HG03159 (cell line): ENCODE data around the gene DCX.

Source experiments
- ATAC-seq: cut with Tn5 transposase; IDR thresholded peaks from one replicate; pipeline ENCODE4 v1.9.1; 2021; ENCODE audit warnings: mild to moderate bottlenecking, moderate library complexity; ENCODE audit not compliant: unreplicated experiment

DCX gene

GRCh38 chrX:111319451-111319850 is 92.5 kb downstream of the DCX start:
- ATAC-seq = no peak

GRCh38 chrX:111318901-111319300 is 93.1 kb downstream of the DCX start:
- ATAC-seq = no peak

DNA sequence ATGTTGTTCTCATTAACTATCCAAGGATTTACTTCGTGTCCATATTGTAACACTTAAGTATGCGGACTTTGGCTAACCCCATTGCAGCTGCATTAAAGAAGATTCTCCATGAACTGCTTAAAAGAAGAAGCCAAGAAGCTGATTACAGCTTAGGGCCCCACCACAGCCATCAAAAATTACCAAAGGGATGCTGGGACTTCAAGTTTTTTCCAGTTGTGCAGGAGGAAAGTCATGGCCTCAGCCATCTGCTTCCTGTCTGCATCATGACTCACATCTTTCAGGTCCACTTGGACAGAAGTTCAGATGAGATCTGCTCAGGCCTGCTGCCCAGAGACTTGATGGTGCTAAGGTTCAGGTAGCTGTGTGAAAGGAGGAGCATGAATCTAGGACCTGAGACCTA is 102.9 kb downstream of the DCX start:
- ATAC-seq = no peak

DNA sequence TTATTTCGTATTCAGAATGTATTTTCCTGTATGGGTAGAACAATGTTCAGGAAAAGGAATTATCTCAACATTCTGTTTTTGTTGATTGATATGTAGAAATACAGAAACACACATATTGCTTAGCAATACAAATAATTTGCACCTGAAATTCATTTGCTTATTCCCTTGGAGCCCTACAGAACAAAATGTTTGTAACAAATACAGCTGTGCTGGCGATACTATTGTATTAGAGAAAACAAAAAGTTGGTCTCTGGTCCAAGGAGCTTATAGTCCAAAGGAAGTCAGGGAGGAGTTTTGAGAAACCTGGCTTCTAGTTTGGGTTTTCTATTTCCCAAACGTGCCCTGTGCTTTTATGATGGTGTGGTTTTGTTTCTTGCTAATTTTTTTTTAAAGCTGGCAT is 104.0 kb downstream of the DCX start:
- ATAC-seq = no peak

GRCh38 chrX:111302284-111302683 is 109.7 kb downstream of the DCX start:
- no peak for ATAC-seq

DNA sequence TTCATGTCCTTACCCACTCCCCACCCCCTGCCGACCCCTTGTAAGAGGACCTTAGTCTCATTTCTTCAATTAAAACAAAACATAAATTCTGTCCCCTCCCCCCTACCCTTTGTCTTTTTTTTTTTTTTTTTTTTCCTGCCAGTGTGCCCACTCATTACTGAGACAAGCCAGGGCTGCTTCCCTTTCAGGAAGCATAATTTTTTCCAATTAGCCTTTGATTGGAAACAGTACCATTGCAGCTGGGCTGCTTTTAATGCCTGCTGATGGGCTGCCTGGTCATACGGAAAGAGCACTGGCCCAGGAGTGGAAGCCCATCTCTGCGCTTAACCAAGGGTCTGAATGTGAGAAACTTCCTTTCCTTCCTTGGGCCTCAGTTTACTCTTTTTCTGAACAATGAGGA is 123.2 kb downstream of the DCX start:
- no peak for ATAC-seq

GRCh38 chrX:111284631-111285293 is 127.2 kb downstream of the DCX start:
- ATAC-seq = no peak

GRCh38 chrX:111283446-111283845 is 128.5 kb downstream of the DCX start:
- no peak for ATAC-seq

- no peak for ATAC-seq
Observed at GRCh38 chrX:111282991-111283390, 129.0 kb downstream of the DCX start.

DNA sequence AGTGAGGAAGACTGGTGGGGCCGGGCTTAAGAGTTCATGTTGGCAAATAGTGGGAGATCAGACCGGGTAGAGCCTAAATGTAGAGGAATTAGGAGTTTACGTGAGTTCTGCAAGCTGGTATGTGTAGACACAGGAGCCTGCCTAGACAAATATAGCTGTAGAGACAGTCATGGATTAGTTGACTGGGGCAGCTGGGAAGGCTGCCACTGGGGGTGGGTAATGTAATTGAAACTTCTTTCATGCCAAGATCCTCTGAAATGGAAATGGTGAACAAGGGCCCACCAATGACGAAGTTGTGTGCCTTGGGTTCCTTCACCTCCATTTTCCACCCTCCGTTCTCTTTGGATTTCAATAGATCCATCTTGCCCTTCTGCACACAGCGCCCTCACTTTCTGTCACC is 129.9 kb downstream of the DCX start:
- no peak for ATAC-seq

DNA sequence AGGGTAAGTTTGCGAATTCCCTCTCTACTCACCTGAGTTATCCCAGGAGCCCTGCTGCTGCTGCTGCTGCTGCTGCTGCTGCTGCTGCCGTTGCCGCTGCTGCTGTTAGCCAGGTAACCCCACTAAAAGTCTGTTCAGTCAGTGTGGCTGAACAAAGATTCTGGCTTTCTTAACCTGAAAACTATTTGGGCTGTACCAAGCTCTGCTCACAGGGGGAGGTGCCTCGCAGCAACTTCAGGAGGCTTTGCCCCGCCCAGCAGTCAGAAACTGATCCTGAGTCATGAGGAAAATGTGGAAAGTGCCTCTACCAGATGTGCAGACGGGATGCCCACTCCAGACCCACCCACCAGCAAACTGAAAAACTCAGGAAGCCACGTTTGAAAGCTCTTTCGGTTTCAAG is 141.7 kb downstream of the DCX start, which contains the start of gene CAPN6:
TSS of gene CAPN6 (minus strand) at position 145 of the 400 bp plus-strand sequence. CDS start 6,547 bp downstream, outside the sequence.
- ATAC-seq = no peak

DNA sequence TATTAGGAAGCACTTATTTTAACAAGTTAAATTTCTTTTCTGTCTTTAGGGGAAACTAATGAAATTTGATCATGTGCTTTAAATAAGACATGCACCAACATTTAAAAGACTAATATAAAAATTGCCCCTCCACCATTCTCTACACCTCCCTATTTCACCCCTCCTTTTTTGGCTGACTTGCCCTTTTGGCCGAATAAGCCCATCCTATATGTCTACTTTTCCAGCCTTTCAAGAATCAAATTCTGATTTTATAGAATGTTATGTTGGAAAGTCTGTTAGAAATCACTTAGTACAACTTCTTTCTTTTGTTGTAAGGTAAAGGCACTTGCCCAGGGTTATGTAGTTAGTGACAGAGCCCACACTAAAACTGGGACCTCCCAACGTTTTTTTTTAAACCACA is 143.5 kb downstream of the DCX start:
- no peak for ATAC-seq

DNA sequence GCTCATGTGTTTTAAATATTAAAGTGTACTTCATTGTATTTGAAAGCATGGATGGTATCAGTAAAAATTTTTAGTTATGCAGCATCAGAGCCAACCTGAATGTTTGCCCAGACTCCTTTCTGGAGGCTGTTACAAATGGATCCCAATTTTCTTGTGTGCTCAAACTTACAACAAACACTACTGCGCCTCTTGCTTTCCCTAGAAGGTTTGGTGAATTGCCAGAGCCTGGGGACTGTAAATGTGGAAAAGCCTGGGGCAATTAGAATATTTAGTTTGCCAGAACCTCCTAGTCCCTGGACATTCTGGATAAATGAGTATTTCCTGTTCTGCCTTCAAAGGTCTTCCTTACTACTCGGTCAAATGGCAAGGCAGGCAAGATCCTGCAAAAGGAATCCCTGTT is 146.5 kb downstream of the DCX start:
- ATAC-seq = no peak

DNA sequence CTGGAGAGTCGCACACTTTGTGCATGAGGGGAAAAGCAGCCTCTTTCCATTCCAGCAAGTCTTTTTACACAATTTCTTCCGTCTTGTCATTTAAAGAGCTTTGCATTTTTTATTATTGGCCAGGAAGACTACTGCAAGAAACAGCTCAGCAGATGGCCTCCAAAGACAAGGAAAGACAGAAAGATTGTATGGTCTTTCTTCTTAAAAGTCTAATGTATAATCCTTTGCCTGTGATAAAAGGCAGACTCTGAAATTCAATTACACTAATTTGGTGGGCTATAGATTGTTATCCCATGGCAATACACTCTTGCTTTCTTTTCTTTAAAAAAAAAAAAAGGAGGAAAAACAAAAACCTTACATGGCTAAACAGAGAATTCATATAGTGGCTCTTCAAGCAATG is 147.6 kb downstream of the DCX start:
- ATAC-seq = no peak

DNA sequence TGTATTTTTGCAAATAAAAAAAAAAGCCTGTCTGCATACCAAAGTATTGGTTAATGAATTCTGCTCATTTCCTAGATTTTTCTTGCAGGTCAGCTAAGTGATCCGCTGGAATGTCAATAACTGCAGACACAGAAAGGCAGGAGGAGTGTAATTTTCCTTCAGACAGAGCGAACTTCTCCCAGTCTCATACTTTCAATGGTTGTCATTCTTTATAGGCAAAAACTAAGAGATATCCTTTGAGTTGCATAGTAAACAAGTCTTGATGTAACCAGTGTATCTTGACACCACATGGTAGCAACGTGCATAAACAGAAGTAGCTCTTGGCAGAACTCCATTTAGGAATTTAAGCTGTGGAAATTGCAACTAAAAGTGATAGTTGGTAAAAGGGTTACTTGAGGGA is 149.9 kb downstream of the DCX start:
- no peak for ATAC-seq

DNA sequence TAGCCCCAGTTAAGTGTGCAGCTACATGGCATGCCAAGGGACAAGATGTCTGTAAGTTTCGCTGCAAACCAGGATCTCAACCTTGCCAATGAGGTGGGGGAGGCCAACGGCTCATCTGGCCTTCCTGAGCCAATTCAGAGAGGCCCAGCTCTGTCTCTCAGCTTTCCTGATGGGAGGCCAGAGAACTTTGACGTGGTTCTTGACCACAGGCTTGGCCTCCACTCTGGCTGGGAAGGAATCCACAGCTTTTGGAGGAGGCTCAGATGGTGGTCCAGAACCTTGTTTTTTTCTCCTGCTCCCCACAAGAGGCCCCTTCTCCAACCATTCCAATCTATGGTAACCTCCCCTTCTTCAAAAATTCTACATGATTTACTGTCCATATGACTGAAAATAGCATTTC is 151.5 kb downstream of the DCX start:
- ATAC-seq = no peak

DNA sequence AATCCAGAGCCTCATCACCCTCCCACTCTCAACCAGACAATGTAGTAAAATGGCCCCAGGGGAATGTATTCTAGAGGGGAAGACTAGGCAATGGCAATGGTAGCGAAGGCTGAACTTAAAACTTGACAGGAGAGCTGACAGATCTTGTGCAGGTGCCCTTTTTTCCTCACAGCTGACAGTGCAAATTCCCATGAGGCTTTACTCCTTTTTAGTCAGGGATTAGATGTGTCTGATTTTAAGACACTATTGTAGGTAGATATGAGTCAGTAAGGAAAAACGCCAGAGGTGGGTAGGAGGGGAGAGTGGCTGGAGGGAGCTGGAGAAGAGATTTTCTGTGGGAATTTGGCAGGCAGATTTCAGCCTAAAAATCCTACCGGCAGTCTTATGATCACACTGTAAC is 152.4 kb downstream of the DCX start:
- no peak for ATAC-seq

DNA sequence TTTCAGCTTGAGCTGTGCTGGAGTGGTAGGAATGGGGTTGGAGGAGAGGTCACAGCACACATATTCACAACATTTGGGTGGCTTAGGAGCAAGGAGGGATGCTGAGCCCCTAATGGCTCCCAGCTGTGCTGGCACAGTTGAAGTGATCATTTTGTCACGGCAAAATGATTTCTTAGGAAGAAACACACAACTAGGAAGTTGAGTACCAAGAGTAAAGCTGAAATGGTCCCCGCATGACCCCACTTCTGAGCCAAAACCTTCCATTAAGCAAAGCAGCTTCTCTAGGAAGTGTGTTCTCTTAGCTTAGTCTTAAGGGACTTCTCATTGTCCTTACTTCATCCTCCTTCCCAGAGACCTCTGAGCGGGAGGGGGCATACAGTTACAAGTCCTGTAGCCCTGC is 154.3 kb downstream of the DCX start:
- no peak for ATAC-seq

- ATAC-seq = no peak
Observed at GRCh38 chrX:111254896-111255693, 156.9 kb downstream of the DCX start.

- ATAC-seq = no peak
Observed at GRCh38 chrX:111244235-111244750, 167.7 kb downstream of the DCX start.
